Hepatocyte (in vitro differentiated cells): ENCODE results near the gene APOBEC3F.

Experiments
- EZH2 ChIP-seq: fragments of 200-600 bp; sonication (generic); IDR thresholded peaks from 2 replicates; pipeline ENCODE4 v1.6.1; 2016; ENCODE audit warnings: antibody characterized with exemption, mild to moderate bottlenecking, borderline replicate concordance
- TF ChIP-seq, protein P1 (sequence below): fragments of 200-600 bp; sonication (generic); IDR thresholded peaks from 2 replicates; pipeline ENCODE4 v1.5.1; 2016; ENCODE audit warnings: antibody characterized with exemption, mild to moderate bottlenecking; ENCODE audit not compliant: poor library complexity

DNA sequence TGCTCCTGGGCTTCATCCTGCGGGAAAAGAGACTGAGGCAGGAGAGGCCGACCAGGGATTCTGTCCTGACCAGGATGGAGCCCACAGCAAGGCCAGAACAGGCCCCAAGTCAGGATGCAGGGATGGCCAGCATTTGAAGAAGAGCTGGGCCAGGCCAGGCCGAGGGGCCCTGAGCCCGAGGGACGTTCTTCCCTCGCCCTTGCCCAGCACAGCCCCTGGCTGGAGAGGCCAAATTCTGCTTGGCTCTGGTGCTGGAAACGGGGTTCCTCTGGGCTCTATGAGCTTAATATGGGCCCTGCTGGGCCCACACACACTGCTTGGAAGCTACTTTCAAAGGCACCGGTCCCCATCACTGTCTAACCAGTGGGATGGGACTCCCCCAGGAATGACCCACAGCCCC lies 44.0 kb downstream of the APOBEC3F start:
- TF ChIP-seq, protein P1, sequence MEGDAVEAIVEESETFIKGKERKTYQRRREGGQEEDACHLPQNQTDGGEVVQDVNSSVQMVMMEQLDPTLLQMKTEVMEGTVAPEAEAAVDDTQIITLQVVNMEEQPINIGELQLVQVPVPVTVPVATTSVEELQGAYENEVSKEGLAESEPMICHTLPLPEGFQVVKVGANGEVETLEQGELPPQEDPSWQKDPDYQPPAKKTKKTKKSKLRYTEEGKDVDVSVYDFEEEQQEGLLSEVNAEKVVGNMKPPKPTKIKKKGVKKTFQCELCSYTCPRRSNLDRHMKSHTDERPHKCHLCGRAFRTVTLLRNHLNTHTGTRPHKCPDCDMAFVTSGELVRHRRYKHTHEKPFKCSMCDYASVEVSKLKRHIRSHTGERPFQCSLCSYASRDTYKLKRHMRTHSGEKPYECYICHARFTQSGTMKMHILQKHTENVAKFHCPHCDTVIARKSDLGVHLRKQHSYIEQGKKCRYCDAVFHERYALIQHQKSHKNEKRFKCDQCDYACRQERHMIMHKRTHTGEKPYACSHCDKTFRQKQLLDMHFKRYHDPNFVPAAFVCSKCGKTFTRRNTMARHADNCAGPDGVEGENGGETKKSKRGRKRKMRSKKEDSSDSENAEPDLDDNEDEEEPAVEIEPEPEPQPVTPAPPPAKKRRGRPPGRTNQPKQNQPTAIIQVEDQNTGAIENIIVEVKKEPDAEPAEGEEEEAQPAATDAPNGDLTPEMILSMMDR, result no peak
- no peak for TF ChIP-seq EZH2
